CD4-positive, alpha-beta T cell (primary cell): ENCODE results near the gene WDFY4. TPM values are rescaled to one million over a fixed set of nuclear protein-coding genes. Genes with fewer than 3 reads are reported as not detected.

ENCODE experiments used
- ATAC-seq: fragments of 200-7000 bp; cut with Tn5 transposase; one replicate; pipeline ENCODE4 v1.10.0; 2022; ENCODE audit warnings: mild to moderate bottlenecking; ENCODE audit not compliant: poor library complexity
- CTCF ChIA-PET: fragments of 350-600 bp; sonication (Branson Sonifier 250); formaldehyde crosslinking; loops from one replicate; lab custom pipeline; 2021; ENCODE audit warnings: antibody characterized with exemption, inconsistent platforms; lab: Charles Lee
- POLR2A ChIA-PET: fragments of 350-600 bp; sonication (Branson Sonifier 250); formaldehyde crosslinking; loops from one replicate; lab custom pipeline; 2021; ENCODE audit warnings: antibody characterized with exemption, inconsistent platforms; lab: Charles Lee
- DNase-seq, 14 experiments: peaks; one replicate each; pipeline ENCODE4 v3.0.0-alpha.2; 2013 to 2020; ENCODE audit warnings: mixed read lengths in 2 of 14
- H3K27ac ChIP-seq, 2 donors: one replicate each; pipeline versions ENCODE4 v1.5.1 to v1.7.0; 2013; ENCODE audit warnings: low read length in 2 of 2, low read depth in 1 of 2, mild to moderate bottlenecking in 1 of 2
- H3K27me3 ChIP-seq, 2 experiments: 1 replicate in 1 of 2; 2 replicates in 1 of 2; pipeline versions ENCODE4 v1.6.1 to v1.7.0; 2013; ENCODE audit warnings: low read length in 2 of 2, control low read depth in 1 of 2, mild to moderate bottlenecking in 1 of 2, moderate library complexity in 1 of 2; ENCODE audit not compliant: insufficient read depth in 2 of 2, control insufficient read depth in 1 of 2
- H3K36me3 ChIP-seq: one replicate; pipeline ENCODE4 v1.6.1; 2013; ENCODE audit warnings: low read length, control low read depth; ENCODE audit not compliant: insufficient read depth
- H3K4me1 ChIP-seq: one replicate; pipeline ENCODE4 v1.6.1; 2013; ENCODE audit warnings: low read length, control low read depth; ENCODE audit not compliant: insufficient read depth
- H3K4me3 ChIP-seq: one replicate; pipeline ENCODE4 v1.5.1; 2013; ENCODE audit warnings: mild to moderate bottlenecking, low read length, moderate library complexity
- H3K9me3 ChIP-seq, 2 experiments: 1 replicate in 1 of 2; 2 replicates in 1 of 2; pipeline versions ENCODE4 v1.6.1 to v1.7.0; 2013; ENCODE audit warnings: low read length in 2 of 2, mild to moderate bottlenecking in 2 of 2, control low read depth in 1 of 2, moderate library complexity in 1 of 2; ENCODE audit not compliant: control insufficient read depth in 1 of 2, insufficient read depth in 1 of 2
- H3K27ac Mint-ChIP-seq: one replicate; pipeline ENCODE4 v1.8.0; 2020; ENCODE audit warnings: mixed read lengths
- H3K27me3 Mint-ChIP-seq: one replicate; pipeline ENCODE4 v1.8.0; 2021; ENCODE audit warnings: mixed read lengths
- H3K36me3 Mint-ChIP-seq: one replicate; pipeline ENCODE4 v1.8.0; 2021; ENCODE audit warnings: low read depth, mixed read lengths
- H3K4me1 Mint-ChIP-seq: one replicate; pipeline ENCODE4 v1.8.0; 2021; ENCODE audit warnings: low read depth, mixed read lengths
- H3K4me3 Mint-ChIP-seq: one replicate; pipeline ENCODE4 v1.8.0; 2020; ENCODE audit warnings: mild to moderate bottlenecking, mixed read lengths
- H3K9me3 Mint-ChIP-seq: one replicate; pipeline ENCODE4 v1.8.0; 2020; ENCODE audit warnings: mixed read lengths
- CTCF ChIP-seq: fragments of 200-600 bp; IDR thresholded peaks from one replicate; pipeline ENCODE4 v1.8.0; 2022; ENCODE audit warnings: antibody characterized with exemption, mild to moderate bottlenecking
- intact Hi-C, 2 experiments: fragments of 100-400 bp; cut with DNase I in 1 of 2; cut with micrococcal nuclease in 1 of 2; formaldehyde crosslinking; loops; one replicate each; pipeline versions ENCODE4 v1.15.1 to v1.9.0; 2023 to 2025; cut with DNase I, micrococcal nuclease
- total RNA-seq, 174 experiments: library from RNA in 2 of 174; stranded (reverse) in 2 of 174; gene quantifications; one replicate each; pipeline ENCODE4 v1.2.3 and lab custom pipeline; 2021 to 2026

Gene WDFY4
- total RNA-seq, 2 experiments from 2014 or later = 1.3 to 2.5 TPM

- Mint-ChIP-seq H3K36me3 (no peaks in the 10 kb centered on the region), H3K27ac (no peak overlapping the region), H3K27me3 (no peaks in the 10 kb centered on the region), H3K9me3 (no peaks in the 10 kb centered on the region), H3K4me3 (no peak overlapping the region), H3K4me1 (no peaks in the 10 kb centered on the region)
- ATAC-seq (no peak), DNase-seq (no peak)
- no peak for TF ChIP-seq CTCF
- Histone ChIP-seq H3K4me1 (no peaks in the 10 kb centered on the region), H3K4me3 (no peak overlapping the region), H3K36me3 (no peaks in the 10 kb centered on the region), H3K9me3 (no peaks in the 10 kb centered on the region), H3K27me3 (no peaks in the 10 kb centered on the region), H3K27ac (no peak overlapping the region)
- intact Hi-C loops = no loop called here
- POLR2A ChIA-PET = no interaction called here
- CTCF ChIA-PET = no interaction called here
Observed at GRCh38 chr10:48847691-48848090, 163.0 kb downstream of the WDFY4 start.

GRCh38 chr10:48856855-48857254 is 172.2 kb downstream of the WDFY4 start:
- Histone ChIP-seq H3K36me3 (no peaks in the 10 kb centered on the region), H3K9me3 (no peaks in the 10 kb centered on the region), H3K27ac (no peak overlapping the region), H3K27me3 (no peaks in the 10 kb centered on the region), H3K4me1 (no peaks in the 10 kb centered on the region), H3K4me3 (no peak overlapping the region)
- H3K27ac Mint-ChIP-seq = no peak overlapping the region
- H3K4me3 Mint-ChIP-seq = no peak overlapping the region
- ChIA-PET POLR2A (no interaction called here), CTCF (no interaction called here)
- TF ChIP-seq CTCF = no peak
- DNase-seq (no peak), ATAC-seq (no peak)
- intact Hi-C loops = no loop called here
- no peaks in the 10 kb centered on the region for H3K4me1 Mint-ChIP-seq
- peaks cover 4% of the 10 kb centered on the region for H3K27me3 Mint-ChIP-seq
- no peaks in the 10 kb centered on the region for H3K9me3 Mint-ChIP-seq
- H3K36me3 Mint-ChIP-seq = no peaks in the 10 kb centered on the region

DNA sequence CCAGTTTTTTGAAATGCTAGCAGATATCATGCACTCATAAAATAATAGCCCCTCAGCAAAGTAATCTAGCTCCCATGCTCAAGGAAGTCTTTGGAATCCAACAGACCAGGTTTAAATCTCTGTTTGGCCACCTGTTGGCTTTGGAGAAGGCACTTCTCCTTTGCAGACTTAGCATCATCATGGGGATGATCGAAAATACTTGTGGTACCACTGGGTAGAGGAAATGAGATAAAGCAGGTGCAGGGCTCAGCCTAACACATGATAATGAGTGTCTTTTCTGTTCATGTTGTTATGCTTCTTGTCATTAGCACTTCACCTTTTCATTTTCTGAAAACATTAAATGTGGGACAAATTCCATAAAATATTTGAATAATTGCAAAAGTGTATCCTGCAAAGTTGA is 187.6 kb downstream of the WDFY4 start:
- H3K4me1 Mint-ChIP-seq = no peaks in the 10 kb centered on the region
- Histone ChIP-seq H3K4me1 (no peaks in the 10 kb centered on the region), H3K27ac (no peak overlapping the region), H3K36me3 (no peaks in the 10 kb centered on the region), H3K27me3 (no peaks in the 10 kb centered on the region), H3K9me3 (no peaks in the 10 kb centered on the region), H3K4me3 (no peak overlapping the region)
- no peak overlapping the region for H3K4me3 Mint-ChIP-seq
- intact Hi-C loops = no loop called here
- ChIA-PET POLR2A (no interaction called here), CTCF (no interaction called here)
- no peak for TF ChIP-seq CTCF
- H3K27me3 Mint-ChIP-seq = peaks cover 7% of the 10 kb centered on the region
- ATAC-seq = no peak
- no peaks in the 10 kb centered on the region for H3K36me3 Mint-ChIP-seq
- no peak overlapping the region for H3K27ac Mint-ChIP-seq
- no peaks in the 10 kb centered on the region for H3K9me3 Mint-ChIP-seq
- DNase-seq = no peak
